SU-DHL-6 (cell line): Measurements from ENCODE around the gene SLC38A10.

Source experiments
- H2AFZ ChIP-seq: fragments of 200-600 bp; sonication (generic); 2 replicates; pipeline ENCODE4 v1.6.1; 2014; ENCODE audit warnings: low read depth, mild to moderate bottlenecking, moderate library complexity, mixed read lengths, antibody characterized with exemption, low read length; ENCODE audit not compliant: severe bottlenecking
- H3F3A ChIP-seq: fragments of 200-600 bp; shearing (Covaris generic); 2 replicates; pipeline ENCODE4 v1.6.0; 2016; ENCODE audit warnings: antibody characterized with exemption, mild to moderate bottlenecking; ENCODE audit not compliant: insufficient read depth
- H3K27ac ChIP-seq: fragments of 200-600 bp; sonication (generic); 2 replicates; pipeline ENCODE4 v1.5.1; 2016; ENCODE audit warnings: low read depth, mild to moderate bottlenecking, low read length, moderate library complexity, mixed read lengths
- H3K27me3 ChIP-seq: fragments of 200-600 bp; sonication (generic), shearing (Covaris generic); 2 replicates; pipeline ENCODE4 v1.6.0; 2014; ENCODE audit warnings: mild to moderate bottlenecking, low read length
- H3K36me3 ChIP-seq: fragments of 200-600 bp; sonication (generic); 2 replicates; pipeline ENCODE4 v1.6.1; 2014; ENCODE audit warnings: mild to moderate bottlenecking, low read length, mixed read lengths
- H3K4me2 ChIP-seq: fragments of 300-600, 200-600 bp; shearing (Covaris generic), sonication (generic); 2 replicates; pipeline ENCODE4 v1.6.0; 2014; ENCODE audit warnings: low read length, low read depth, mild to moderate bottlenecking; ENCODE audit not compliant: poor library complexity, severe bottlenecking
- H3K4me3 ChIP-seq: fragments of 200-600 bp; sonication (generic); 2 replicates; pipeline ENCODE4 v1.5.1; 2014; ENCODE audit warnings: antibody characterized with exemption, low read length, mild to moderate bottlenecking, mixed read lengths; ENCODE audit not compliant: insufficient read depth, poor library complexity, severe bottlenecking
- H3K79me2 ChIP-seq: fragments of 200-600 bp; sonication (generic); 2 replicates; pipeline ENCODE4 v1.6.1; 2014; ENCODE audit warnings: mild to moderate bottlenecking, low read length, moderate library complexity; ENCODE audit not compliant: insufficient read depth
- H3K9ac ChIP-seq: fragments of 200-600 bp; sonication (generic); 2 replicates; pipeline ENCODE4 v1.7.0; 2014; ENCODE audit warnings: mild to moderate bottlenecking, low read length
- H3K9me2 ChIP-seq: fragments of 200-600 bp; sonication (generic); replicated peaks from 2 replicates; pipeline ENCODE4 v1.6.1; 2014; ENCODE audit warnings: low read length; ENCODE audit not compliant: insufficient read depth
- H3K9me3 ChIP-seq: fragments of 200-600 bp; sonication (generic); 2 replicates; pipeline ENCODE4 v1.6.1; 2014; ENCODE audit warnings: low read length, mixed read lengths; ENCODE audit not compliant: insufficient read depth
- H4K20me1 ChIP-seq: fragments of 200-600 bp; sonication (generic); 2 replicates; pipeline ENCODE4 v1.6.1; 2014; ENCODE audit warnings: low read depth, mild to moderate bottlenecking, antibody characterized with exemption, low read length, moderate library complexity, mixed read lengths
- EZH2phosphoT487 ChIP-seq: fragments of 200-600 bp; sonication (generic), shearing (Covaris generic); conservative IDR thresholded peaks from 2 replicates; pipeline ENCODE4 v1.6.1; 2018; ENCODE audit warnings: mild to moderate bottlenecking, antibody characterized with exemption, low read length, moderate library complexity, mixed read lengths
- TF ChIP-seq, protein P1 (sequence below): fragments of 200-600 bp; sonication (generic); IDR thresholded peaks from one replicate; pipeline ENCODE4 v1.5.1; 2017; ENCODE audit warnings: antibody characterized with exemption, mild to moderate bottlenecking, low read length, moderate library complexity; ENCODE audit not compliant: insufficient read depth, poor library complexity, severe bottlenecking

SLC38A10 gene

GRCh38 chr17:81302861-81303333 is 7.8 kb upstream of the SLC38A10 start:
- no peaks in the 10 kb centered on the region for H3K9me2 ChIP-seq
- TF ChIP-seq EZH2phosphoT487, result no peak
- TF ChIP-seq, protein P1, sequence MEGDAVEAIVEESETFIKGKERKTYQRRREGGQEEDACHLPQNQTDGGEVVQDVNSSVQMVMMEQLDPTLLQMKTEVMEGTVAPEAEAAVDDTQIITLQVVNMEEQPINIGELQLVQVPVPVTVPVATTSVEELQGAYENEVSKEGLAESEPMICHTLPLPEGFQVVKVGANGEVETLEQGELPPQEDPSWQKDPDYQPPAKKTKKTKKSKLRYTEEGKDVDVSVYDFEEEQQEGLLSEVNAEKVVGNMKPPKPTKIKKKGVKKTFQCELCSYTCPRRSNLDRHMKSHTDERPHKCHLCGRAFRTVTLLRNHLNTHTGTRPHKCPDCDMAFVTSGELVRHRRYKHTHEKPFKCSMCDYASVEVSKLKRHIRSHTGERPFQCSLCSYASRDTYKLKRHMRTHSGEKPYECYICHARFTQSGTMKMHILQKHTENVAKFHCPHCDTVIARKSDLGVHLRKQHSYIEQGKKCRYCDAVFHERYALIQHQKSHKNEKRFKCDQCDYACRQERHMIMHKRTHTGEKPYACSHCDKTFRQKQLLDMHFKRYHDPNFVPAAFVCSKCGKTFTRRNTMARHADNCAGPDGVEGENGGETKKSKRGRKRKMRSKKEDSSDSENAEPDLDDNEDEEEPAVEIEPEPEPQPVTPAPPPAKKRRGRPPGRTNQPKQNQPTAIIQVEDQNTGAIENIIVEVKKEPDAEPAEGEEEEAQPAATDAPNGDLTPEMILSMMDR, result no peak
- H4K20me1 ChIP-seq, result no peaks in the 10 kb centered on the region
- no peaks in the 10 kb centered on the region for H3K36me3 ChIP-seq
- no peaks in the 10 kb centered on the region for H3K9me3 ChIP-seq
- no peaks in the 10 kb centered on the region for H3K27me3 ChIP-seq
- no peaks in the 10 kb centered on the region for H3K79me2 ChIP-seq
- no peak overlapping the region for H3K4me3 ChIP-seq
- H3K27ac ChIP-seq, result no peak overlapping the region
- H3K4me2 ChIP-seq, result no peak overlapping the region
- H3F3A ChIP-seq, result no peaks in the 10 kb centered on the region
- no peak overlapping the region for H3K9ac ChIP-seq
- H2AFZ ChIP-seq, result no peak overlapping the region

DNA sequence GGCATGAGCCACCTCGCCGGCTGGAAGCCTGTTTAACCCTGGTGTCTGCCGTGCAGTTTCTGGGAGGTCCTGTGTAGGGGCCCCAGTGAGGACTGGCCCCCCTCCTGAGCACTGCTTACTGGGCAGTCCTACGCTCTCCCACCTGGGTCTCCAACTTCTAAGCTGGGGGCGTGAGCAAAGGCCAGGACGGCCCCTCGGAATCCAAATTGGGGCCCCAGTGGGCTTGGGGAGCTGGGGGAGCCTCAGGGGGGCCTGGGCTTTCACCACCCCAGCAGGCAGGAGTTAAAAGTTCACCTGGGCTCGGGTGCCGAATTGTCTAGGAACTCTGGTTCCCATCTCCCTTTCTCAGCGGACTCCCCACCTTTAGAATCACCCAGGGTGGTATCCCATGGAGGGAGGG is 7.2 kb upstream of the SLC38A10 start:
- Histone ChIP-seq H3K9ac (no peak overlapping the region), H3K27me3 (no peaks in the 10 kb centered on the region), H3K9me3 (no peaks in the 10 kb centered on the region), H3K9me2 (no peaks in the 10 kb centered on the region), H3K27ac (no peak overlapping the region), H3F3A (no peaks in the 10 kb centered on the region), H3K4me2 (no peak overlapping the region), H3K4me3 (no peak overlapping the region), H3K79me2 (no peaks in the 10 kb centered on the region), H3K36me3 (no peaks in the 10 kb centered on the region), H4K20me1 (no peaks in the 10 kb centered on the region), H2AFZ (no peak overlapping the region)
- TF ChIP-seq, protein P1, result no peak

- no peak for TF ChIP-seq EZH2phosphoT487
- TF ChIP-seq, protein P1, result no peak
- no peaks in the 10 kb centered on the region for H3F3A ChIP-seq
- H3K27ac ChIP-seq, result no peak overlapping the region
- no peak overlapping the region for H3K4me2 ChIP-seq
- no peaks in the 10 kb centered on the region for H3K36me3 ChIP-seq
- no peak overlapping the region for H3K9ac ChIP-seq
- no peaks in the 10 kb centered on the region for H3K9me3 ChIP-seq
- no peak overlapping the region for H2AFZ ChIP-seq
- no peaks in the 10 kb centered on the region for H4K20me1 ChIP-seq
- H3K79me2 ChIP-seq, result no peaks in the 10 kb centered on the region
- H3K4me3 ChIP-seq, result no peak overlapping the region
- H3K27me3 ChIP-seq, result no peaks in the 10 kb centered on the region
- H3K9me2 ChIP-seq, result no peaks in the 10 kb centered on the region
These were observed 6.4 kb upstream of the SLC38A10 start for GRCh38 chr17:81301195-81302144.
